ENCODE results near the gene BLTP3B.

The BLTP3B gene

GRCh38 chr12:100163416-100164152 lies 20.9 kb upstream of the BLTP3B start:
- DNase-seq: peak; percentile 66

GRCh38 chr12:100159391-100160104 lies 16.9 kb upstream of the BLTP3B start:
- DNase-seq: no peak

GRCh38 chr12:100158535-100158934 lies 15.9 kb upstream of the BLTP3B start:
- DNase-seq: no peak

GRCh38 chr12:100157427-100157821 lies 14.8 kb upstream of the BLTP3B start:
- no peak for DNase-seq

GRCh38 chr12:100156731-100157426 lies 14.2 kb upstream of the BLTP3B start:
- no peak for DNase-seq

- DNase-seq: peak; percentile 61
Measured at GRCh38 chr12:100154474-100155247, 12.0 kb upstream of the BLTP3B start.

- no peak for DNase-seq
Measured at GRCh38 chr12:100153131-100153530, 10.5 kb upstream of the BLTP3B start.

- no peak for DNase-seq
Measured at GRCh38 chr12:100151769-100152168, 9.1 kb upstream of the BLTP3B start.

GRCh38 chr12:100146252-100146651 lies 3.6 kb upstream of the BLTP3B start:
- DNase-seq: no peak

- DNase-seq: no peak
Measured at GRCh38 chr12:100145643-100146042, 3.0 kb upstream of the BLTP3B start.

- peak; percentile 36 for DNase-seq
Measured at GRCh38 chr12:100141998-100142850, 450 bp downstream of the BLTP3B start.

GRCh38 chr12:100141666-100141997 lies 1.0 kb downstream of the BLTP3B start:
- DNase-seq: no peak

GRCh38 chr12:100138803-100139098 lies 3.9 kb downstream of the BLTP3B start:
- DNase-seq: no peak

GRCh38 chr12:100138048-100138802 lies 4.4 kb downstream of the BLTP3B start:
- DNase-seq: no peak

- DNase-seq: no peak
Measured at GRCh38 chr12:100133200-100133599, 9.5 kb downstream of the BLTP3B start.

GRCh38 chr12:100128512-100128908 lies 14.2 kb downstream of the BLTP3B start:
- DNase-seq: no peak

- no peak for DNase-seq
Measured at GRCh38 chr12:100127766-100128511, 14.7 kb downstream of the BLTP3B start.

GRCh38 chr12:100123316-100124095 lies 19.2 kb downstream of the BLTP3B start:
- DNase-seq: no peak

GRCh38 chr12:100120355-100120754 lies 22.3 kb downstream of the BLTP3B start:
- DNase-seq: no peak

GRCh38 chr12:100115291-100115690 lies 27.4 kb downstream of the BLTP3B start:
- DNase-seq: no peak
